Measurements from ENCODE around the gene PLA2G5.

DNA sequence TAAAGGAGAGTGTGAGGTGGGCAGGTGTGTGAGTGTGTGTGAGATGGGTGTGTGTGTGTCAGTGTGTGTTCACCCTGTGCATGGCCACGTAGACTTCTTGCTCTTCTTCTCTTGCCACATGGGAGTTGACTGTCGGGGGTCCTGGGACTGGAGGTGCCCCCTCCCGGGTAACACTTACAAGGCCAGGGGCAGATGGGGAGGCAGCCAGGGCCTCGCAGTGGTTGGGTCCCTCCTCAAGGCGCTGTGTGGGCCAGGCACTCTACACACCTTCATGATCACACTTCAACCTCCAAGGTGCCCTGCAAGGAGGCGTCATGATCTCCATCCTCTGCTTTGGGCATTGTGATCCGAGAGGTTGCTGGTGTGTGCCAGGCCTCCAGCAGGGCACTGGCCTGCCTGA lies 71.5 kb downstream of the PLA2G5 start:
- TF ChIP-seq CTCF (IDR thresholded peaks at IDR 0.05) (no peak), POLR2A (IDR thresholded peaks at IDR 0.05) (no peak)
